GM18520 (cell line): ENCODE results near the gene IRAG1.

ENCODE experiments used
- ATAC-seq: cut with Tn5 transposase; IDR thresholded peaks from one replicate; pipeline ENCODE4 v1.9.1; 2021; ENCODE audit not compliant: unreplicated experiment

Gene IRAG1

GRCh38 chr11:10669258-10670033 lies 24.1 kb downstream of the IRAG1 start:
- ATAC-seq = no peak

GRCh38 chr11:10667521-10667885 lies 26.1 kb downstream of the IRAG1 start:
- no peak for ATAC-seq

- ATAC-seq = no peak
Measured at GRCh38 chr11:10666556-10667520, 26.7 kb downstream of the IRAG1 start.

- ATAC-seq = no peak
Measured at GRCh38 chr11:10664496-10664895, 29.1 kb downstream of the IRAG1 start.

- no peak for ATAC-seq
Measured at GRCh38 chr11:10663990-10664389, 29.6 kb downstream of the IRAG1 start.

- no peak for ATAC-seq
Measured at GRCh38 chr11:10663365-10663764, 30.2 kb downstream of the IRAG1 start.

- ATAC-seq = no peak
Measured at GRCh38 chr11:10660323-10660722, 33.2 kb downstream of the IRAG1 start.

GRCh38 chr11:10659339-10660216 lies 34.0 kb downstream of the IRAG1 start:
- ATAC-seq = no peak

GRCh38 chr11:10658621-10659338 lies 34.8 kb downstream of the IRAG1 start:
- ATAC-seq = no peak

- peak; percentile 38 for ATAC-seq
Measured at GRCh38 chr11:10657308-10658271, 36.0 kb downstream of the IRAG1 start.

GRCh38 chr11:10655943-10656576 lies 37.5 kb downstream of the IRAG1 start:
- no peak for ATAC-seq

- no peak for ATAC-seq
Measured at GRCh38 chr11:10655227-10655626, 38.3 kb downstream of the IRAG1 start.

GRCh38 chr11:10654811-10655150 lies 38.8 kb downstream of the IRAG1 start:
- ATAC-seq = no peak

- ATAC-seq = peak; percentile 33
Measured at GRCh38 chr11:10653946-10654810, 39.4 kb downstream of the IRAG1 start.

GRCh38 chr11:10653261-10653660 lies 40.3 kb downstream of the IRAG1 start:
- ATAC-seq = no peak

- ATAC-seq = no peak
Measured at GRCh38 chr11:10651656-10652361, 41.7 kb downstream of the IRAG1 start.

GRCh38 chr11:10650630-10651029 lies 42.9 kb downstream of the IRAG1 start:
- ATAC-seq = no peak
